OCI-LY3 (cell line): ENCODE measurements around the gene ISG20L2.
"Not testable (repeated sequence)": the region's sequence is repeated elsewhere in the genome, so short reads cannot be mapped to it uniquely, and the experiment has no call there.

Experiments used
- EZH2phosphoT487 ChIP-seq: fragments of 200-600 bp; shearing (Covaris generic); IDR thresholded peaks from 2 replicates; pipeline ENCODE4 v1.6.1; 2018; ENCODE audit warnings: antibody characterized with exemption, mixed run types, low read depth
- TF ChIP-seq, protein P1 (sequence below): fragments of 200-600, 300-600 bp; sonication (generic); IDR thresholded peaks from 2 replicates; pipeline ENCODE4 v1.5.1; 2014; ENCODE audit warnings: antibody characterized with exemption, low read length, low read depth

DNA sequence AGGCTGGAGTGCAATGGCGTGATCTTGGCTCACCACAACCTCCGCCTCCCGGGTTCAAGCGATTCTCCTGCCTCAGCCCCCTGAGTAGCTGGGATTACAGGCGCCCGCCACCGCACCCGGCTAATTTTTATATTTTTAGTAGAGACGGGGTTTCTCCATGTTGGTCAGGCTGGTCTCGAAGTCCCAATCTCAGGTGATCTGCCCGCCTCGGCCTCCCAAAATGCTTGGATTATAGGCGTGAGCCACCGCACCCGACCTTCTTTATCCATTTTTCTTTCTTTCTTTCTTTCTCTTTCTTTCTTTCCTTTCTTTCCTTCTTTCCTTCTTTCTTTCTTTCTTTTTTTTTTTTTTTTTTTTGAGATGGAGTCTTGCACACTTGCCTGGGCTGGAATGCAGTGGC, 36.6 kb upstream of the ISG20L2 start:
- TF ChIP-seq, protein P1, sequence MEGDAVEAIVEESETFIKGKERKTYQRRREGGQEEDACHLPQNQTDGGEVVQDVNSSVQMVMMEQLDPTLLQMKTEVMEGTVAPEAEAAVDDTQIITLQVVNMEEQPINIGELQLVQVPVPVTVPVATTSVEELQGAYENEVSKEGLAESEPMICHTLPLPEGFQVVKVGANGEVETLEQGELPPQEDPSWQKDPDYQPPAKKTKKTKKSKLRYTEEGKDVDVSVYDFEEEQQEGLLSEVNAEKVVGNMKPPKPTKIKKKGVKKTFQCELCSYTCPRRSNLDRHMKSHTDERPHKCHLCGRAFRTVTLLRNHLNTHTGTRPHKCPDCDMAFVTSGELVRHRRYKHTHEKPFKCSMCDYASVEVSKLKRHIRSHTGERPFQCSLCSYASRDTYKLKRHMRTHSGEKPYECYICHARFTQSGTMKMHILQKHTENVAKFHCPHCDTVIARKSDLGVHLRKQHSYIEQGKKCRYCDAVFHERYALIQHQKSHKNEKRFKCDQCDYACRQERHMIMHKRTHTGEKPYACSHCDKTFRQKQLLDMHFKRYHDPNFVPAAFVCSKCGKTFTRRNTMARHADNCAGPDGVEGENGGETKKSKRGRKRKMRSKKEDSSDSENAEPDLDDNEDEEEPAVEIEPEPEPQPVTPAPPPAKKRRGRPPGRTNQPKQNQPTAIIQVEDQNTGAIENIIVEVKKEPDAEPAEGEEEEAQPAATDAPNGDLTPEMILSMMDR, result not testable (repeated sequence)
- not testable (repeated sequence) for TF ChIP-seq EZH2phosphoT487
